GM19240 (cell line): ENCODE measurements around the gene LRP5.

Experiments
- DNase-seq: peaks from one replicate; pipeline ENCODE4 v3.0.0; 2011; ENCODE audit warnings: low spot score; ENCODE audit not compliant: insufficient read length

The LRP5 gene

GRCh38 chr11:68308068-68308467, 4.3 kb upstream of the LRP5 start:
- no peak for DNase-seq

GRCh38 chr11:68309621-68310185, 2.7 kb upstream of the LRP5 start:
- DNase-seq, result no peak

- DNase-seq, result no peak
Observed at GRCh38 chr11:68311160-68312116, 953 bp upstream of the LRP5 start.

- no peak for DNase-seq
Observed at GRCh38 chr11:68312780-68313573, 586 bp downstream of the LRP5 start.

GRCh38 chr11:68313574-68314202, 1.3 kb downstream of the LRP5 start:
- no peak for DNase-seq

GRCh38 chr11:68314203-68315170, 2.1 kb downstream of the LRP5 start:
- no peak for DNase-seq

- no peak for DNase-seq
Observed at GRCh38 chr11:68315171-68315920, 3.0 kb downstream of the LRP5 start.

DNA sequence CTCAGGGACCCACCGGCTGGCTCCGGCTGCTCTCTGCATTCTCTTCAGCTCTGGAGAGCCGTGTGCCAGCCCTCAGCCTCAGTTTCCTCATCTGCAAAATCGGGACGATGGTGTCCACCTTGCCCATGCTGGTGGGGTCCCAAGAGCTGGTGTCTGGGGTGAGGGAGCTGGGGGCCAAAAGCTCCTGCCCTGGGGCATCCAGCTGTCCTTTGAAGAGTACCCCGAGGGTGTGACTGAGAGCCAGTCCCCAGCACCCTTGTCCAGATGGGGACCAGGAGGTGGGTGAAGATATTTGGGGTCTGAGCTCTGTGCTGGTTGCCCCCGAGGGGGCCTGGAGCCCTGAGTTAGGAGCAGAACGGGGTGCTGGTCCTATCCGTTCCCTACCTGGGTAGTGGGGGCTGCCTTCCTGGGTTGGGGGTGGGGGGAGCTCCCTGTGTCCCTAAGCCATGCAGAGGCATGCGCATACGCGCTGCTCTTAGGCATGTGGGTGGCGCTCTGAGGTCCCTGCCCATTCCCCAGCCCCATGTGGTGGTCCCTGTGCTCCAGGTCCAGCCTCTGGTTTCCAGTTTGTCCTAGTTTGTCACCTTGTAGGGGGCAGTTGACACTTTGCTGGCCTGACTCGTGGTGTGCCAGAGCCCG, 4.9 kb downstream of the LRP5 start:
- no peak for DNase-seq

DNA sequence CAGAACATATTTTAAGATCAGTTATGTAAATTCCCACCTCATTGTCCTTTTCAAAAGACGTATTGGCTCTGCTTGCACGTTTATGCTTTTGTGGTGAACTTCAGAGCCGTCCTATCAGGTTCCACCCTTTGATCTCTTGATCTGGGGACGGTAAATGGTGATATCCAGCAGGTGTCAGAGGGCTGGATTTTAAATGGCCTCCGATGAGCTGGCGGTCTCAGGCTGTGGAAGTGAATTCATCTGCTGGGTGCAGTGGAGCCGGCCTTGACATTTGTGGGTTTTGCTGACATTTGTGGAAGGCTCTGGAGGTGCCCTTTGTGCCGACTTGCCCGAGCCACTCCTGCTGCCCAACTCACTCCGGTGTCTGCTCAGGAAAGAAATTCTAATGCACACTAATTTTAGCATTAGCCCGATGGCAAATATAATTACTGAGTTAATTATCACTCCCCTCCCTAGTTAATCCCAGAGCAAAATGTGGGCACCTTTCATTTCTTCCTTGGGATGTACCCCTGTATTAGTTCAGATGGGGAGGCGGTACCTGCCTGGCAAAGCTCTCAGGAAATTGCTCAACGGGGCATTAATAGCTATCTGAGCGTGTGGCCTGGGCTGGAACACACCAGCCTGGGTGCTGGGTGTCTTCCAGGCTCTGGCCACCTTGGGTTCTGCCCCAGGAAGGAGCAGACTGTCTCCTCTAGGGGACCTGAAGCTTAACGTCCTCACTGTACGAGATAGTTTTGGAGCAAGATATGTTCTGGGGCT, 9.1 kb downstream of the LRP5 start:
- no peak for DNase-seq

GRCh38 chr11:68322052-68322430, 9.7 kb downstream of the LRP5 start:
- no peak for DNase-seq

GRCh38 chr11:68324241-68324640, 11.8 kb downstream of the LRP5 start:
- DNase-seq, result no peak

DNA sequence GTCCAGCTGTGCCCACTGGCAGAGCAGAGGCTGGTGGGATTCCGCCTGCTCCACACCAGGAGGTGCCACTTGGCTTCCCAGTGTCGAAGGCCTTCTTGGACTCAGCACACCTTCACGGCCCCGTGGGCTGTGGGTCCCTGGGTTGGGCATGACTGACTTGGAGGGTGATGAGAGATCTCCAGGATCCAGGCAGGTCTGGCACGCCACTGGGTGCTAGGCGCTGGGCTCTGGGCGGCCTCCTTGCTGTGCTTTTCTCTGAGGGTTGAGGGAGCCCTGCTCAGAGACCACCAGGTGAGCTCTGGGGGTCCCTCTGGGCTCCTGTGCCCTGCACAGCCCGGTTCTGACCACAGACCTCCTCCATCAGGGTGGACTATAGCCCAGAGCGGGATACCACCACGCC, 12.3 kb downstream of the LRP5 start:
- DNase-seq, result no peak

- DNase-seq, result no peak
Observed at GRCh38 chr11:68325183-68325906, 13.0 kb downstream of the LRP5 start.

DNA sequence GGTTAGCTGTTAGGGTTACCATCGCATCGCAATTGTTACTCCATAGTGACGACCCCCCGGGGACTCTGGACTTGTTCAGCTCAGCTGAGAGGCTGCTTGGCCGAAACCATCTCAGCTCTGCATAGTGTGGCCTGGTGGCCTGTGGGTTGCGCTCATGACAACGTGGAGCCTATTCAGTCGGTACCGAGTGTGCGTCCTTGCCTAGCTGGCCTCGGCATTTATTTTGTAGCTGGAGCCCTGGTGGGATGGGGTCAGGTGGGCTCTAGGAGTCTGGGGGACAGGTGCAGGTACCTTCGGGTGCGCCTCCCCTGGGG, 13.5 kb downstream of the LRP5 start:
- DNase-seq, result no peak

DNA sequence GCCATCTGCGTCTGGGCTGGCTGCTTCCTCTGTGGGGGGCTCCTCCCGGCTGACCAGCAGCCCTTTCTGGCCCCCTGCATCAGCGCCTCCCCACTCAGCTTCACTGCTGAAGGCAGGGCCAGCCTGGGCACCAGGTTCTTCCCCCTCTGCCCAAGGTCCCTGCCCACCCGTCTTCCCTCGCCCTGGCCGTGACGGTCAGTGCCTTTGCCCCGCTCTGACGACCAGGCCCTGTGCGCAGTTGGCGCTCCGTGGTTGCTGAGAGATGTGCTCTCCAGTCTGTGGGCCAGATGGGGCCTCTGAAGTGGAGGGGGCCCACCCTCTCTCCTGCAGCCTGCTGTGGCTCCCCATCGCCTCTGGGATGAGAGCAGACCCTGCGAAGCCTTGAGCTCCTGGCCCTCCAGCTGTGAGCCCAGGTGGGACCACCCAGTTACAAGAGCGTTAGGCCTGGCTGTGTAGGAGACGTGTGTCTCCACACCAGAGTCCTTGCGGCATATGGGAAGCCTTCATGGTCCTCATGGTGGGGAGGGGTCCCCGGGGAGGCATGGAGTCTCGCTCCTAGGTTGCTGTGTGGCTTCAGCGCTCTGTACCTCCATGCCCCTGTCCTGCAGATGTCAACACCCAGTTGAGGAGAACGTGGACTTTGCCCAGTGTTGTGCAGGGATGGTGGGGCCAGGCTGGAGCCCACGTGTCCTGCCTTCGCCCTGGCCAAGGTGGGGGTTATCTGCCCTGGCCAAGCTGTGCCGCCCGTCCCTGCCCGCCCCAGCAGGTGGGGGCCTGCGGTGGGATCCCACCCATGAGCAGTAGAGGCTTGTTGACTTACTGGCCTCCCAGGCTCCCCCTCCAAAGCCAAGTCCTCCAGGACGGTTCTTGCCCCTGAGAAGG, 14.2 kb downstream of the LRP5 start:
- no peak for DNase-seq

DNA sequence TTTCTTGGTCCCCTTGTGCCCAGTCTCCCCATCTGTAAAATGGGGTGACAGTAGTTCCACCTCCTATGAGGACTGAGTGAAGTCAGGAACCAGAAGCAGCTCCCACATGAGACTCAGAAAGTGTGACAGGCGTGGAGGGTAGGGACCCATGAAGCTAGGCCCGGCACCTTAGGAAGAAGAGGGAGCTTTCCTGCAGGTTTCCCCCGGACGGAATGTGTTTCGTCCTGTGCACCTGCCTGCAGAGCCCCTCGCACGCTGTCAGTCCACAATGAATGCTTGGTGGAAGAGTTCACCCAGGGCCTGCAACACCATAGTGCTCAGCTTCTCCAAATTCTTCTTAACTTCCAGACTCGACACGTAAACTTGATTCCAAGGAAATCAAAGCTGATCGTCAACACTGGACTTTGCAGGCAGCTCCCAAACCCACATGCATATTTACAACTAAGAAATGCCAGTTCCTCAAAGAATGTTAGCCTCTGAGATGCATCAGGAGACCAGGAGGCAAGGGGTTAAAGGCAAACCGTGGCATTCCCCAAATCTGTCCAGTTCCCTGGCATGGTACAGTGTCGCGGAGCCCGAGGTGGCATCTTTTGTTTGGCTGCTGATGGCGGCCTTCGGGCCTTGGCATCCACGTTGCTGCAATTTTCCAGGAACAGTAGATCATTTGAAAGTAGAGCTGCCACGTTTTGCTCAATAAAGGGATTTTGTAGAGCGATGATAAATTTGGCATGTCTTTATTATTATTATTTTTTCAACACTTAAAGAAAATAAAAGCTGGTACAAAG, 15.4 kb downstream of the LRP5 start:
- DNase-seq, result no peak
